CD14-positive monocyte (primary cell): ENCODE results near the gene MAGEB17. TPM values are rescaled to one million over a fixed set of nuclear protein-coding genes. Genes with fewer than 3 reads are reported as not detected.

ENCODE experiments used
- DNase-seq, 3 donors: peaks; one replicate each; pipeline ENCODE4 v3.0.0-alpha.2; 2011 to 2022
- H2AFZ ChIP-seq: 2 replicates; pipeline ENCODE4 v1.6.0; 2012; ENCODE audit warnings: mild to moderate bottlenecking, low read depth, low read length, inconsistent platforms; ENCODE audit not compliant: insufficient read depth, poor library complexity, severe bottlenecking
- H3K27ac ChIP-seq, 2 donors: 1 replicate in 1 of 2; 2 replicates in 1 of 2; pipeline ENCODE4 v1.5.1; 2012 to 2013; ENCODE audit warnings: low read length in 2 of 2, control low read depth in 1 of 2, inconsistent platforms in 1 of 2, low read depth in 1 of 2, mild to moderate bottlenecking in 1 of 2
- H3K27me3 ChIP-seq, 2 donors: one replicate each; pipeline versions ENCODE4 v1.6.0 to v1.6.1; 2011 to 2013; ENCODE audit warnings: low read length in 2 of 2; ENCODE audit not compliant: control insufficient read depth in 2 of 2, insufficient read depth in 2 of 2
- H3K36me3 ChIP-seq, 2 donors: replicated peaks in 1 of 2; 1 replicate in 1 of 2; 2 replicates in 1 of 2; pipeline versions ENCODE4 v1.5.1 to v1.6.1; 2012 to 2013; ENCODE audit warnings: low read length in 2 of 2, control low read depth in 1 of 2, inconsistent platforms in 1 of 2, mild to moderate bottlenecking in 1 of 2; ENCODE audit not compliant: insufficient read depth in 2 of 2, control insufficient read depth in 1 of 2
- H3K4me1 ChIP-seq, 2 donors: 1 replicate in 1 of 2; 2 replicates in 1 of 2; pipeline versions ENCODE4 v1.5.1 to v1.6.1; 2012 to 2013; ENCODE audit warnings: low read length in 2 of 2, control low read depth in 1 of 2, inconsistent platforms in 1 of 2, mild to moderate bottlenecking in 1 of 2, moderate library complexity in 1 of 2; ENCODE audit not compliant: insufficient read depth in 2 of 2, control insufficient read depth in 1 of 2
- H3K4me2 ChIP-seq: replicated peaks from 2 replicates; pipeline ENCODE3; 2012; ENCODE audit warnings: low read length, moderate library complexity, mild to moderate bottlenecking; ENCODE audit not compliant: poor library complexity, severe bottlenecking; ENCODE audit errors: extremely low read depth
- H3K4me3 ChIP-seq, 3 experiments: fragments of 200-600 bp in 1 of 3; sonication (generic) in 1 of 3; replicated peaks in 1 of 3; 1 replicate in 2 of 3; 2 replicates in 1 of 3; pipeline ENCODE4 v1.5.1; 2011 to 2013; ENCODE audit warnings: low read length in 3 of 3, mild to moderate bottlenecking in 3 of 3, control low read depth in 2 of 3, low read depth in 2 of 3, inconsistent platforms in 1 of 3, moderate library complexity in 1 of 3
- H3K79me2 ChIP-seq: 2 replicates; pipeline ENCODE4 v1.6.0; 2012; ENCODE audit warnings: mild to moderate bottlenecking, control low read depth, inconsistent platforms, low read length, moderate library complexity; ENCODE audit not compliant: insufficient read depth
- H3K9ac ChIP-seq: 2 replicates; pipeline ENCODE4 v1.6.0; 2017; ENCODE audit warnings: low read length, mild to moderate bottlenecking; ENCODE audit not compliant: insufficient read depth, poor library complexity, severe bottlenecking
- H3K9me3 ChIP-seq, 2 donors: replicated peaks in 1 of 2; 1 replicate in 1 of 2; 2 replicates in 1 of 2; pipeline versions ENCODE4 v1.5.1 to v1.6.1; 2012 to 2013; ENCODE audit warnings: low read length in 2 of 2, control low read depth in 1 of 2; ENCODE audit not compliant: control insufficient read depth in 1 of 2, insufficient read depth in 1 of 2
- H4K20me1 ChIP-seq: 2 replicates; pipeline ENCODE4 v1.6.0; 2012; ENCODE audit warnings: mild to moderate bottlenecking, low read length, control low read depth, moderate library complexity; ENCODE audit not compliant: insufficient read depth
- H3K27ac Mint-ChIP-seq, 7 donors: one replicate each; pipeline ENCODE4 v1.8.0; 2020; ENCODE audit warnings: mild to moderate bottlenecking in 7 of 7, mixed read lengths in 7 of 7, moderate library complexity in 6 of 7, inconsistent platforms in 2 of 7
- H3K27me3 Mint-ChIP-seq, 3 donors: one replicate each; pipeline ENCODE4 v1.8.0; 2021 to 2022; ENCODE audit warnings: low read depth in 3 of 3, mild to moderate bottlenecking in 3 of 3, mixed read lengths in 3 of 3, moderate library complexity in 3 of 3, inconsistent platforms in 1 of 3
- H3K36me3 Mint-ChIP-seq, 2 donors: one replicate each; pipeline ENCODE4 v1.8.0; 2020; ENCODE audit warnings: mixed read lengths in 2 of 2, inconsistent platforms in 1 of 2, mild to moderate bottlenecking in 1 of 2
- H3K4me1 Mint-ChIP-seq: one replicate; pipeline ENCODE4 v1.8.0; 2020; ENCODE audit warnings: mild to moderate bottlenecking, mixed read lengths
- H3K4me3 Mint-ChIP-seq, 2 donors: one replicate each; pipeline ENCODE4 v1.8.0; 2020; ENCODE audit warnings: mild to moderate bottlenecking in 2 of 2, mixed read lengths in 2 of 2, moderate library complexity in 1 of 2
- H3K9me3 Mint-ChIP-seq, 7 donors: one replicate each; pipeline ENCODE4 v1.8.0; 2020 to 2022; ENCODE audit warnings: mixed read lengths in 7 of 7, mild to moderate bottlenecking in 6 of 7, moderate library complexity in 6 of 7, inconsistent platforms in 2 of 7
- WGBS: methylation state at CpG from one replicate; pipeline ENCODE4 v1.1.5; 2013; ENCODE audit warnings: missing lambda C conversion rate; ENCODE audit not compliant: insufficient coverage; 5-methylcytosine and 5-hydroxymethylcytosine counted together
- intact Hi-C, 2 donors: fragments of 100-400 bp; cut with micrococcal nuclease; formaldehyde crosslinking; loops; one replicate each; pipeline versions ENCODE4 v1.15.0 to v1.15.1; 2023
- polyA plus RNA-seq, 3 donors: library from polyadenylated mRNA; depleted of rRNA in 1 of 3; unstranded in 2 of 3; stranded (reverse) in 1 of 3; fragments of 300-500 nt in 2 of 3; fragments of >200 nt in 1 of 3; fragmentation: Illumina TruSeq in 2 of 3; gene quantifications; 1 replicate in 2 of 3; 2 replicates in 1 of 3; pipeline ENCODE4 v1.2.3, GENCODE V29; 2012 to 2021
- TF ChIP-seq, protein P1 (sequence below): fragments of 200-600 bp; IDR thresholded peaks from one replicate; pipeline ENCODE4 v1.8.0; 2022; ENCODE audit warnings: antibody characterized with exemption, mild to moderate bottlenecking

Gene MAGEB17
- polyA plus RNA-seq, 3 donors = 0.13 TPM; not detected in 2

- Mint-ChIP-seq H3K4me1 (no peaks in the 10 kb centered on the region), H3K4me3 (no peak overlapping the region), H3K36me3 (no peaks in the 10 kb centered on the region), H3K27me3 (peaks cover under 1 to 17% (median 1%) of the 10 kb centered on the region in 3 donors), H3K9me3 (peaks cover 0 to 3% (median 0%) of the 10 kb centered on the region in 7 donors), H3K27ac (no peak overlapping the region)
- Histone ChIP-seq H4K20me1 (no peaks in the 10 kb centered on the region), H3K27me3 (peaks cover 2 to 32% of the 10 kb centered on the region in 2 donors), H3K9me3 (no peaks in the 10 kb centered on the region), H3K4me3 (no peak overlapping the region), H3K36me3 (no peaks in the 10 kb centered on the region), H2AFZ (no peak overlapping the region), H3K27ac (no peak overlapping the region), H3K4me1 (no peaks in the 10 kb centered on the region), H3K4me2 (no peak overlapping the region), H3K9ac (no peak overlapping the region), H3K79me2 (no peaks in the 10 kb centered on the region)
- no CpG with 5 or more reads among the region's 1 CpG for WGBS
- DNase-seq = no peak
- intact Hi-C loops = no loop called here
- TF ChIP-seq, protein P1, sequence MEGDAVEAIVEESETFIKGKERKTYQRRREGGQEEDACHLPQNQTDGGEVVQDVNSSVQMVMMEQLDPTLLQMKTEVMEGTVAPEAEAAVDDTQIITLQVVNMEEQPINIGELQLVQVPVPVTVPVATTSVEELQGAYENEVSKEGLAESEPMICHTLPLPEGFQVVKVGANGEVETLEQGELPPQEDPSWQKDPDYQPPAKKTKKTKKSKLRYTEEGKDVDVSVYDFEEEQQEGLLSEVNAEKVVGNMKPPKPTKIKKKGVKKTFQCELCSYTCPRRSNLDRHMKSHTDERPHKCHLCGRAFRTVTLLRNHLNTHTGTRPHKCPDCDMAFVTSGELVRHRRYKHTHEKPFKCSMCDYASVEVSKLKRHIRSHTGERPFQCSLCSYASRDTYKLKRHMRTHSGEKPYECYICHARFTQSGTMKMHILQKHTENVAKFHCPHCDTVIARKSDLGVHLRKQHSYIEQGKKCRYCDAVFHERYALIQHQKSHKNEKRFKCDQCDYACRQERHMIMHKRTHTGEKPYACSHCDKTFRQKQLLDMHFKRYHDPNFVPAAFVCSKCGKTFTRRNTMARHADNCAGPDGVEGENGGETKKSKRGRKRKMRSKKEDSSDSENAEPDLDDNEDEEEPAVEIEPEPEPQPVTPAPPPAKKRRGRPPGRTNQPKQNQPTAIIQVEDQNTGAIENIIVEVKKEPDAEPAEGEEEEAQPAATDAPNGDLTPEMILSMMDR = no peak
Observed at GRCh38 chrX:16207634-16208033, 40.4 kb downstream of the MAGEB17 start.

- no peak overlapping the region for H3K4me3 ChIP-seq
- Mint-ChIP-seq H3K4me1 (no peaks in the 10 kb centered on the region), H3K27me3 (peaks cover 1 to 23% (median 2%) of the 10 kb centered on the region in 3 donors), H3K9me3 (peaks cover 0 to 2% (median 0%) of the 10 kb centered on the region in 7 donors), H3K27ac (no peak overlapping the region), H3K4me3 (no peak overlapping the region), H3K36me3 (no peaks in the 10 kb centered on the region)
- no peak overlapping the region for H3K27ac ChIP-seq
- H3K27me3 ChIP-seq = peaks cover 2 to 31% of the 10 kb centered on the region in 2 donors
- no peak overlapping the region for H3K4me2 ChIP-seq
- WGBS = 100% methylated on average over 1 of the region's 4 CpGs
- H2AFZ ChIP-seq = no peak overlapping the region
- intact Hi-C loops = no loop called here
- no peaks in the 10 kb centered on the region for H3K9me3 ChIP-seq
- TF ChIP-seq, protein P1 = no peak
- no peaks in the 10 kb centered on the region for H3K79me2 ChIP-seq
- no peaks in the 10 kb centered on the region for H3K36me3 ChIP-seq
- no peaks in the 10 kb centered on the region for H4K20me1 ChIP-seq
- no peak overlapping the region for H3K9ac ChIP-seq
- no peaks in the 10 kb centered on the region for H3K4me1 ChIP-seq
- no peak for DNase-seq
Observed at GRCh38 chrX:16208601-16209000, 41.3 kb downstream of the MAGEB17 start.
